ENCODE data around the gene PPEF1. TPM values are rescaled to one million over a fixed set of nuclear protein-coding genes. Genes with fewer than 3 reads are reported as not detected.

Gene PPEF1
- total RNA-seq, 1 experiment from 2014 or later: not detected

DNA sequence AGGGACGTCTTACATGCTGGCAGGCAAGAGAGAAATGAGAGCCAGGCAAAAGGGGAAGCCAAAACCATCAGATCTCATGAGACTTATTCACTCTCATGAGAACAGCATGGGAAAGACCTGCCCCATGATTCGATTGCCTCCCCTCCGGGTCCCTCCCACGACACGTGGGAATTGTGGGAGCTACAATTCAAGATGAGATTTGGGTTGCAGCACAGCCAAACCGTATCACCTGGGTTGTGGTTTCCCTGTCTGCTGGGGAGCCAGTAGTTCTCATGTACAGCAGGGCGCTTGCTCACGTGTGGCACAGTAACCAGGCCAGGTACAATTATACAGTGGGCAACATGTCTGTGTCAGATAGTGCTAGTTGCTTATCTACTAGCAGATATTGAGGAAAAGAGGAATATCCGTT, 24.5 kb upstream of the PPEF1 start:
- H3K27ac ChIP-seq (ENCODE audit: low read length): no peak overlapping the region
- DNase-seq: no peak
- no peak for ATAC-seq

DNA sequence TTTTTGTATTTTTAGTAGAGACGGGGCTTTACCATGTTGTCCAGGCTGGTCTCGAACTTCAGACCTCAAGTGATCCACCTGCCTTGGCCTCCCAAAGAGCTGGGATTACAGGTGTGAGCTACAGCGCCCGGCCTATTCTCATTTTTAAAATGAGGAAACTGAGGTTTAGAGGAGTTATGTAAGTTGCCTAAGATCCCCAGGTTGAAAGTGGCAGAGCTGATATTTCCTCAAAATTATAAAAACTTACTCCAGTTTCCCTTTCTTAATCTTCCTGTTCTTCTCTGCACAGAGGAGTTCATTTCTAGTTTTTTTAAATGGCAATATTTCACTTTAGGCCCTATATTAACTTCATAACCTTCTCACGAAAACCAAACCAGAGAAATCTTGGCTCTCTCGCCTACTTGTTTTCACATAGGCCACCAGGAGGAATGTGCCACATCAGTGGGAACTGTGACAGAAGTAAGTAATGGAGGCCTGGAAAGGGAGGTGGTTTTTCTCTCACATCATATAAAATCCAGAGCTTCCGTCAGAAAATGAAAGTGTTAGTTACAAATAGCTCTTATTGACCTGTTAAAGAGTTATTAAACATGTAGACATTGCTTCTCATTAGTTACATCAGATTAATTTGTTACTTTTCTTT, 19.5 kb upstream of the PPEF1 start:
- intact Hi-C loops (cut with micrococcal nuclease): no loop called here
- Histone ChIP-seq H3K4me2 (ENCODE audit: low read length) (no peak overlapping the region), H3K4me3 (ENCODE audit: low read length) (no peak overlapping the region), H3K27ac (ENCODE audit: low read length) (no peak overlapping the region), H4K20me1 (ENCODE audit: low read length) (no peaks in the 10 kb centered on the region), H3K4me1 (ENCODE audit: insufficient read depth, low read length) (no peaks in the 10 kb centered on the region), H2AFZ (ENCODE audit: low read length) (no peak overlapping the region), H3K9me2 (replicated peaks; ENCODE audit: low read length) (no peaks in the 10 kb centered on the region), H3K79me2 (ENCODE audit: low read length) (no peaks in the 10 kb centered on the region), H3K9me3 (ENCODE audit: low read length) (no peaks in the 10 kb centered on the region), H3F3A (ENCODE audit: low read length, unreplicated experiment) (no peaks in the 10 kb centered on the region), H3K27me3 (ENCODE audit: low read length) (no peaks in the 10 kb centered on the region), H3K36me3 (ENCODE audit: low read depth, low read length) (no peaks in the 10 kb centered on the region), H3K9ac (ENCODE audit: low read length) (no peak overlapping the region)
- ATAC-seq: no peak
- TF ChIP-seq, protein P1, sequence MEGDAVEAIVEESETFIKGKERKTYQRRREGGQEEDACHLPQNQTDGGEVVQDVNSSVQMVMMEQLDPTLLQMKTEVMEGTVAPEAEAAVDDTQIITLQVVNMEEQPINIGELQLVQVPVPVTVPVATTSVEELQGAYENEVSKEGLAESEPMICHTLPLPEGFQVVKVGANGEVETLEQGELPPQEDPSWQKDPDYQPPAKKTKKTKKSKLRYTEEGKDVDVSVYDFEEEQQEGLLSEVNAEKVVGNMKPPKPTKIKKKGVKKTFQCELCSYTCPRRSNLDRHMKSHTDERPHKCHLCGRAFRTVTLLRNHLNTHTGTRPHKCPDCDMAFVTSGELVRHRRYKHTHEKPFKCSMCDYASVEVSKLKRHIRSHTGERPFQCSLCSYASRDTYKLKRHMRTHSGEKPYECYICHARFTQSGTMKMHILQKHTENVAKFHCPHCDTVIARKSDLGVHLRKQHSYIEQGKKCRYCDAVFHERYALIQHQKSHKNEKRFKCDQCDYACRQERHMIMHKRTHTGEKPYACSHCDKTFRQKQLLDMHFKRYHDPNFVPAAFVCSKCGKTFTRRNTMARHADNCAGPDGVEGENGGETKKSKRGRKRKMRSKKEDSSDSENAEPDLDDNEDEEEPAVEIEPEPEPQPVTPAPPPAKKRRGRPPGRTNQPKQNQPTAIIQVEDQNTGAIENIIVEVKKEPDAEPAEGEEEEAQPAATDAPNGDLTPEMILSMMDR (conservative IDR thresholded peaks at IDR 0.05; ENCODE audit: low read depth, low read length): no peak
- TF ChIP-seq EZH2 (IDR thresholded peaks at IDR 0.05; ENCODE audit: low read length, unreplicated experiment): no peak
- TF ChIP-seq EZH2phosphoT487 (IDR thresholded peaks at IDR 0.05; ENCODE audit: borderline replicate concordance, low read length): no peak
- no peak for DNase-seq
- ChIA-PET CTCF (no interaction called here), POLR2A (ENCODE audit: unreplicated experiment) (no interaction called here)
- BruUV-seq (replicated peaks): no TSS peak

More for the DNA sequence above, 24.5 kb upstream of the PPEF1 start:
- no peaks in the 10 kb centered on the region for H3K9me2 ChIP-seq (replicated peaks; ENCODE audit: low read length)
- no peak overlapping the region for H2AFZ ChIP-seq (ENCODE audit: low read length)
- no peak overlapping the region for H3K4me3 ChIP-seq (ENCODE audit: low read length)
- no peaks in the 10 kb centered on the region for H3K4me1 ChIP-seq (ENCODE audit: insufficient read depth, low read length)
- H3K9ac ChIP-seq (ENCODE audit: low read length): no peak overlapping the region
- no peaks in the 10 kb centered on the region for H3K9me3 ChIP-seq (ENCODE audit: low read length)
- H3K79me2 ChIP-seq (ENCODE audit: low read length): no peaks in the 10 kb centered on the region
- CTCF ChIA-PET: no interaction called here
- POLR2A ChIA-PET (ENCODE audit: unreplicated experiment): no interaction called here
- H3K27me3 ChIP-seq (ENCODE audit: low read length): no peaks in the 10 kb centered on the region
- no peaks in the 10 kb centered on the region for H3F3A ChIP-seq (ENCODE audit: low read length, unreplicated experiment)
- intact Hi-C loops (cut with micrococcal nuclease): no loop called here
- BruUV-seq (replicated peaks): no TSS peak
- H3K4me2 ChIP-seq (ENCODE audit: low read length): no peak overlapping the region
- no peaks in the 10 kb centered on the region for H4K20me1 ChIP-seq (ENCODE audit: low read length)
- TF ChIP-seq EZH2phosphoT487 (IDR thresholded peaks at IDR 0.05; ENCODE audit: borderline replicate concordance, low read length): no peak
- TF ChIP-seq EZH2 (IDR thresholded peaks at IDR 0.05; ENCODE audit: low read length, unreplicated experiment): no peak
- TF ChIP-seq, protein P1 (conservative IDR thresholded peaks at IDR 0.05; ENCODE audit: low read depth, low read length): no peak
- no peaks in the 10 kb centered on the region for H3K36me3 ChIP-seq (ENCODE audit: low read depth, low read length)

DNA sequence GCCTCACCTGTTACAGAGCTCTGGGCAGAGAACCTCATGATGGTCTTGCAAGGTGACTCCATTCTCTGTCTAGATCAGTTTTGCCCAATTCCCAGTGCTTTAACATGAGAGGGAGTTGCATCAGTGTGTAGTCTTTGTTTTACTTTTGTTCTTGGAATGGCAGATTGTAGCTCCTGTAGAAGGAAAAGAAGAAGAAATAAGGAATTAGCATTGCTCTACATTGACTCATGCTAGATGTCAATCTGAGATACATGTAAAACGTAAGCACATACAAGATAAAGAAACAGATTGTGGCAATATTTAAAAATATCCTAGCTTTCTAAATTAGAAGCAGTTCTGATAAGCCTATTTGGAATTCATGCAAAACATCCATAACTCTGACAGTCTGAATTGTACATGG, 16.0 kb upstream of the PPEF1 start:
- POLR2A ChIA-PET (ENCODE audit: unreplicated experiment): no interaction called here
- no TSS peak for BruUV-seq (replicated peaks)
- Histone ChIP-seq H3F3A (ENCODE audit: low read length, unreplicated experiment) (no peaks in the 10 kb centered on the region), H3K79me2 (ENCODE audit: low read length) (no peaks in the 10 kb centered on the region), H3K4me1 (ENCODE audit: insufficient read depth, low read length) (no peaks in the 10 kb centered on the region), H3K27me3 (ENCODE audit: low read length) (no peaks in the 10 kb centered on the region), H3K4me3 (ENCODE audit: low read length) (no peak overlapping the region), H4K20me1 (ENCODE audit: low read length) (no peaks in the 10 kb centered on the region), H3K9ac (ENCODE audit: low read length) (no peak overlapping the region), H3K27ac (ENCODE audit: low read length) (no peak overlapping the region), H3K4me2 (ENCODE audit: low read length) (no peak overlapping the region), H2AFZ (ENCODE audit: low read length) (no peak overlapping the region), H3K36me3 (ENCODE audit: low read depth, low read length) (no peaks in the 10 kb centered on the region), H3K9me3 (ENCODE audit: low read length) (no peaks in the 10 kb centered on the region), H3K9me2 (replicated peaks; ENCODE audit: low read length) (no peaks in the 10 kb centered on the region)
- no peak for TF ChIP-seq EZH2 (IDR thresholded peaks at IDR 0.05; ENCODE audit: low read length, unreplicated experiment)
- TF ChIP-seq, protein P1 (conservative IDR thresholded peaks at IDR 0.05; ENCODE audit: low read depth, low read length): no peak
- TF ChIP-seq EZH2phosphoT487 (IDR thresholded peaks at IDR 0.05; ENCODE audit: borderline replicate concordance, low read length): no peak
- CTCF ChIA-PET: interaction anchor here (0.6 kb wide), 1 partner anchor 247 kb away, joined by 3 read pairs; no protein-coding TSS in a partner anchor
- ATAC-seq (no peak), DNase-seq (no peak)
- intact Hi-C loops (cut with micrococcal nuclease): no loop called here

Measured in PC-3 (cell line).